B cell (primary cell): ENCODE measurements around the gene PTGR1. TPM values are rescaled to one million over a fixed set of nuclear protein-coding genes. Genes with fewer than 3 reads are reported as not detected.
"Not testable (repeated sequence)": the region's sequence is repeated elsewhere in the genome, so short reads cannot be mapped to it uniquely, and the experiment has no call there.

ENCODE experiments used
- ATAC-seq: fragments of 200-7000 bp; cut with Tn5 transposase; one replicate; pipeline ENCODE4 v1.10.0; 2021; ENCODE audit warnings: low read depth, mild to moderate bottlenecking, moderate number of reproducible peaks, moderate library complexity
- CTCF ChIA-PET: fragments of 350-600 bp; sonication (Branson Sonifier 250); formaldehyde crosslinking; loops from one replicate; lab custom pipeline; 2021; ENCODE audit warnings: antibody characterized with exemption, inconsistent platforms; lab: Charles Lee
- POLR2A ChIA-PET: fragments of 350-600 bp; sonication (Branson Sonifier 250); formaldehyde crosslinking; loops from one replicate; lab custom pipeline; 2021; ENCODE audit warnings: antibody characterized with exemption; lab: Charles Lee
- DNase-seq: peaks from one replicate; pipeline ENCODE4 v3.0.0; 2013
- H2AFZ ChIP-seq: 2 replicates; pipeline ENCODE4 v1.6.1; 2012; ENCODE audit warnings: mild to moderate bottlenecking, low read depth, low read length; ENCODE audit not compliant: insufficient read depth, poor library complexity, severe bottlenecking
- H3K27ac ChIP-seq, 2 donors: 1 replicate in 1 of 2; 2 replicates in 1 of 2; pipeline ENCODE4 v1.5.1; 2012 to 2013; ENCODE audit warnings: low read length in 2 of 2, mild to moderate bottlenecking in 2 of 2, moderate library complexity in 1 of 2
- H3K27me3 ChIP-seq, 4 experiments: fragments of 200-600 bp in 1 of 4; sonication (generic) in 1 of 4; replicated peaks in 1 of 4; 1 replicate in 2 of 4; 2 replicates in 2 of 4; pipeline versions ENCODE4 v1.6.1 to v1.7.0; 2013 to 2016; ENCODE audit warnings: low read length in 3 of 4, mild to moderate bottlenecking in 2 of 4, mixed read lengths in 1 of 4, moderate library complexity in 1 of 4; ENCODE audit not compliant: insufficient read depth in 4 of 4, control insufficient read depth in 3 of 4; ENCODE audit errors: control extremely low read depth in 1 of 4
- H3K36me3 ChIP-seq, 2 experiments: replicated peaks in 1 of 2; 1 replicate in 1 of 2; 2 replicates in 1 of 2; pipeline versions ENCODE4 v1.6.1 to v1.7.1; 2013; ENCODE audit warnings: low read length in 1 of 2; ENCODE audit not compliant: insufficient read depth in 2 of 2, control insufficient read depth in 1 of 2; ENCODE audit errors: control extremely low read depth in 1 of 2, extremely low read depth in 1 of 2
- H3K4me1 ChIP-seq, 2 donors: fragments of 200-600 bp in 1 of 2; sonication (generic) in 1 of 2; 1 replicate in 1 of 2; 2 replicates in 1 of 2; pipeline versions ENCODE4 v1.5.1 to v1.6.1; 2013 to 2017; ENCODE audit warnings: low read length in 2 of 2; ENCODE audit not compliant: control insufficient read depth in 2 of 2, insufficient read depth in 2 of 2
- H3K4me2 ChIP-seq: replicated peaks from 2 replicates; pipeline ENCODE3; 2012; ENCODE audit warnings: mild to moderate bottlenecking, low read depth, low read length; ENCODE audit not compliant: poor library complexity, severe bottlenecking
- H3K4me3 ChIP-seq, 5 experiments: fragments of 200-600 bp in 1 of 5; sonication (generic) in 1 of 5; 1 replicate in 3 of 5; 2 replicates in 2 of 5; pipeline versions ENCODE4 v1.5.1 to v1.7.0; 2011 to 2016; ENCODE audit warnings: low read length in 4 of 5, mild to moderate bottlenecking in 4 of 5, low read depth in 2 of 5, control low read depth in 1 of 5, moderate library complexity in 1 of 5; ENCODE audit not compliant: insufficient read depth in 1 of 5; ENCODE audit errors: control extremely low read depth in 1 of 5, extremely low read depth in 1 of 5
- H3K79me2 ChIP-seq: fragments of 200-600 bp; sonication (generic); one replicate; pipeline ENCODE4 v1.6.0; 2016; ENCODE audit warnings: low read length; ENCODE audit not compliant: control insufficient read depth, insufficient read depth
- H3K9ac ChIP-seq: fragments of 200-600 bp; sonication (generic); 2 replicates; pipeline ENCODE4 v1.6.1; 2017; ENCODE audit warnings: mild to moderate bottlenecking, low read length, moderate library complexity
- H3K9me3 ChIP-seq, 3 donors: one replicate each; pipeline versions ENCODE4 v1.6.1 to v1.7.1; 2013; ENCODE audit warnings: low read length in 2 of 3; ENCODE audit not compliant: control insufficient read depth in 2 of 3, insufficient read depth in 1 of 3; ENCODE audit errors: control extremely low read depth in 1 of 3
- H4K20me1 ChIP-seq: 2 replicates; pipeline ENCODE4 v1.6.0; 2012; ENCODE audit warnings: mild to moderate bottlenecking, low read length; ENCODE audit not compliant: insufficient read depth, control insufficient read depth, poor library complexity, severe bottlenecking
- H3K27ac Mint-ChIP-seq: one replicate; pipeline ENCODE4 v1.8.0; 2021; ENCODE audit warnings: mixed read lengths
- H3K27me3 Mint-ChIP-seq: one replicate; pipeline ENCODE4 v1.8.0; 2021; ENCODE audit warnings: mixed read lengths
- H3K4me1 Mint-ChIP-seq: one replicate; pipeline ENCODE4 v1.8.0; 2021; ENCODE audit warnings: mixed read lengths
- H3K4me3 Mint-ChIP-seq: one replicate; pipeline ENCODE4 v1.8.0; 2021; ENCODE audit warnings: mixed read lengths
- H3K9me3 Mint-ChIP-seq: one replicate; pipeline ENCODE4 v1.8.0; 2022; ENCODE audit warnings: mixed read lengths; ENCODE audit not compliant: insufficient read depth
- EZH2 ChIP-seq: IDR thresholded peaks from 2 replicates; pipeline ENCODE4 v1.6.1; 2012; ENCODE audit warnings: borderline replicate concordance, low read depth, mild to moderate bottlenecking, moderate library complexity, low read length; ENCODE audit not compliant: insufficient read depth, poor library complexity, severe bottlenecking
- WGBS: methylation state at CpG from one replicate; pipeline ENCODE4 v1.1.5; 2013; ENCODE audit warnings: missing lambda C conversion rate; ENCODE audit not compliant: insufficient coverage; 5-methylcytosine and 5-hydroxymethylcytosine counted together
- intact Hi-C: fragments of 100-400 bp; cut with micrococcal nuclease; formaldehyde crosslinking; loops from one replicate; pipeline ENCODE4 v1.10.0; 2022
- polyA plus RNA-seq: library from polyadenylated mRNA; depleted of rRNA; stranded (reverse); fragments of >200 nt; gene quantifications from 2 replicates; pipeline ENCODE4 v1.2.3, GENCODE V29; 2012
- total RNA-seq, 2 donors: library from RNA; stranded (reverse); fragments of 120-200 nt in 1 of 2; gene quantifications; 1 replicate in 1 of 2; 2 replicates in 1 of 2; pipeline versions ENCODE4 v1.2.3 to v1.2.4, GENCODE V29; 2013 to 2022
- TF ChIP-seq, protein P1 (sequence below): fragments of 200-600 bp; IDR thresholded peaks from one replicate; pipeline ENCODE4 v1.8.0; 2022; ENCODE audit warnings: antibody characterized with exemption, mild to moderate bottlenecking

PTGR1 gene
- total and polyA plus RNA-seq, 2 donors (not counting 1 experiment from before 2014, with no cell fraction given), result not detected

DNA sequence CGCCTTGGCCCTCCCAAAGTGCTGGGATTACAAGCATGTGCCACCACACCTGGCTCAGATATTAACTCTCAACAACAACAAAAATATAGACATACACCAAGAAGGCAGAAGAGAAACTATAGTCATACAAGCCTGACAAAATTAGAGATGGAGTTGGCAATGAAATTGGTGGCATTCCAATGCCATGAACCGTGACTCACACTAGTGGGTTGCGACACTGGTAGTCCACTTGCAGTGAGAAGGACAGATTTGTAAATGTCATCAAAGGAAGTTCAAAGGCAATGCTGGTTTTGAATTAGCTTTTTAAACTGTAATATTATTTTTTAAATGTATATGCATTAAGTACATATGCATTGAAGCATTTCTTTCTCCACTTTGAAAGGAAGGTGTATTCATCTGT is 23.2 kb upstream of the PTGR1 start:
- DNase-seq (no peak), ATAC-seq (no peak)
- no peaks in the 10 kb centered on the region for H4K20me1 ChIP-seq
- no CpG with 5 or more reads among the region's 3 CpGs for WGBS
- POLR2A ChIA-PET, result no interaction called here
- no peak overlapping the region for H3K27ac ChIP-seq
- Mint-ChIP-seq H3K9me3 (no peaks in the 10 kb centered on the region), H3K27ac (no peak overlapping the region), H3K27me3 (peaks cover 28% of the 10 kb centered on the region), H3K4me1 (no peaks in the 10 kb centered on the region), H3K4me3 (no peak overlapping the region)
- no peak overlapping the region for H3K9ac ChIP-seq
- H3K79me2 ChIP-seq, result no peaks in the 10 kb centered on the region
- H3K27me3 ChIP-seq, result peaks cover 0 to 9% (median 3%) of the 10 kb centered on the region in 4 experiments
- no peaks in the 10 kb centered on the region for H3K4me1 ChIP-seq
- H3K9me3 ChIP-seq, result no peaks in the 10 kb centered on the region
- H3K4me3 ChIP-seq, result no peak overlapping the region
- no peaks in the 10 kb centered on the region for H3K36me3 ChIP-seq
- no peak overlapping the region for H3K4me2 ChIP-seq
- H2AFZ ChIP-seq, result no peak overlapping the region
- CTCF ChIA-PET, result no interaction called here
- TF ChIP-seq, protein P1, sequence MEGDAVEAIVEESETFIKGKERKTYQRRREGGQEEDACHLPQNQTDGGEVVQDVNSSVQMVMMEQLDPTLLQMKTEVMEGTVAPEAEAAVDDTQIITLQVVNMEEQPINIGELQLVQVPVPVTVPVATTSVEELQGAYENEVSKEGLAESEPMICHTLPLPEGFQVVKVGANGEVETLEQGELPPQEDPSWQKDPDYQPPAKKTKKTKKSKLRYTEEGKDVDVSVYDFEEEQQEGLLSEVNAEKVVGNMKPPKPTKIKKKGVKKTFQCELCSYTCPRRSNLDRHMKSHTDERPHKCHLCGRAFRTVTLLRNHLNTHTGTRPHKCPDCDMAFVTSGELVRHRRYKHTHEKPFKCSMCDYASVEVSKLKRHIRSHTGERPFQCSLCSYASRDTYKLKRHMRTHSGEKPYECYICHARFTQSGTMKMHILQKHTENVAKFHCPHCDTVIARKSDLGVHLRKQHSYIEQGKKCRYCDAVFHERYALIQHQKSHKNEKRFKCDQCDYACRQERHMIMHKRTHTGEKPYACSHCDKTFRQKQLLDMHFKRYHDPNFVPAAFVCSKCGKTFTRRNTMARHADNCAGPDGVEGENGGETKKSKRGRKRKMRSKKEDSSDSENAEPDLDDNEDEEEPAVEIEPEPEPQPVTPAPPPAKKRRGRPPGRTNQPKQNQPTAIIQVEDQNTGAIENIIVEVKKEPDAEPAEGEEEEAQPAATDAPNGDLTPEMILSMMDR, result no peak
- no peak for TF ChIP-seq EZH2
- intact Hi-C loops, result no loop called here

DNA sequence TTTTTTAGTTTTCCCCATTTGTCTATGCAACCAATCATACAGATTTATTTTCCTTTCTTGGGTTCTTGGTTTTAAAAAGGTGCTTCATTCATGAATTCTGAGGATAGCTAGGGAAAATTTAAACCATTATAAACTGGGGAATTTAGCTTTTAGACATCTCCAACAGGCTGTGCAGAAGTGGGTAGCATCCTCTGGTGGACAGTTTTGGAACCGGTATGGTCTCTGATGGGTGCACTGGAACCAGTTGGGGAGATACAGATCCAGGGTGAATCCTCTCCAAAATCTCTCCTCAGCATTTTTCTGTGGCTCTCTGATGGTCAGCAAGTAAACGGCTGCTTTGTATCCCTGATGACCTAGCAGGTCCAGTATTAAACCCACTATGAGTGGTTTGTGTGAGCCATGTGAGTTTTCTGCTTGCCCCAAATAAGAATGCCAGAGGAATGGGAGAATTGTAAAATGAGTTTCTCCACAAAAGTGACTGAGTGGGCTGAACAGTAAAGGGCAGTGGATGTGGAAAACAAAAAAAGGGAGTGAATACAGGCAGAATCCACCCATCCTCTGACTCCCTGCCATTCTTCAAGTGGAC is 22.5 kb upstream of the PTGR1 start:
- Histone ChIP-seq H3K79me2 (no peaks in the 10 kb centered on the region), H3K27ac (no peak overlapping the region), H3K9me3 (no peaks in the 10 kb centered on the region), H3K4me1 (no peaks in the 10 kb centered on the region), H3K4me2 (no peak overlapping the region), H3K36me3 (no peaks in the 10 kb centered on the region), H3K9ac (no peak overlapping the region), H3K4me3 (no peak overlapping the region), H3K27me3 (peaks cover 0 to 9% (median 3%) of the 10 kb centered on the region in 4 experiments), H4K20me1 (no peaks in the 10 kb centered on the region), H2AFZ (no peak overlapping the region)
- DNase-seq (peak; percentile 41), ATAC-seq (peak; percentile 39)
- 0% methylated on average over 1 of the region's 2 CpGs for WGBS
- Mint-ChIP-seq H3K4me1 (no peaks in the 10 kb centered on the region), H3K27me3 (peaks cover 28% of the 10 kb centered on the region), H3K9me3 (no peaks in the 10 kb centered on the region), H3K4me3 (no peak overlapping the region), H3K27ac (no peak overlapping the region)
- CTCF ChIA-PET, result interaction anchor here (0.6 to 1.7 kb wide), 7 partner anchors 9 to 453 kb away, joined by 3 to 10 read pairs (median 3); partner anchors contain the start of gene DNAJC25
- TF ChIP-seq, protein P1, result peak; percentile 73
- TF ChIP-seq EZH2, result no peak
- POLR2A ChIA-PET, result interaction anchor here (0.6 kb wide), 1 partner anchor 23 kb away, joined by 3 read pairs; the partner anchor contains the start of gene PTGR1
- intact Hi-C loops, result no loop called here

DNA sequence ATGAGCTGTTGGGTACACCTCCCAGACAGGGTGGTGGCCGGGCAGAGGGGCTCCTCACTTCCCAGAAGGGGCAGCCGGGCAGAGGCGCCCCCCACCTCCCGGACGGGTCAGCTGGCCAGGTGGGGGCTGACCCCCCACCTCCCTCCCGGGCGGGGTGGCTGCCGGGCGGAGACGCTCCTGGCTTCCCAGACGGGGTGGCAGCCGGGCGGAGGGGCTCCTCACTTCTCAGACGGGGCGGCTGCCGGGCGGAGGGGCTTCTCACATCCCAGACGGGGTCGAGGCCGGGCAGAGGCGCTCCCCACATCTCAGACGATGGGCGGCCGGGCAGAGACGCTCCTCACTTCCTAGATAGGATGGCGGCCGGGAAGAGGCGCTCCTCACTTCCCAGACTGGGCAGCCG is 17.9 kb upstream of the PTGR1 start:
- WGBS, result 96% methylated on average over 14 of the region's 29 CpGs
- ATAC-seq, POLR2A ChIA-PET: not testable (repeated sequence)

More for the DNA sequence above, 17.9 kb upstream of the PTGR1 start:
- peaks cover 36% of the 10 kb centered on the region for H3K27me3 Mint-ChIP-seq
- H3K27ac Mint-ChIP-seq, H2AFZ ChIP-seq, H3K27me3 ChIP-seq, H3K36me3 ChIP-seq, H3K4me1 Mint-ChIP-seq, intact Hi-C loops, H3K4me1 ChIP-seq, H3K79me2 ChIP-seq, DNase-seq, H3K9me3 ChIP-seq, H3K9ac ChIP-seq, H3K4me3 ChIP-seq, CTCF ChIA-PET, H3K9me3 Mint-ChIP-seq, H4K20me1 ChIP-seq, H3K4me2 ChIP-seq, H3K27ac ChIP-seq, H3K4me3 Mint-ChIP-seq: not testable (repeated sequence)
